Astrocyte (in vitro differentiated cells and primary cell): ENCODE data around the gene PDE9A.

Source experiments
- EZH2 ChIP-seq: IDR thresholded peaks from 2 replicates; pipeline ENCODE4 v1.6.1; 2012; ENCODE audit warnings: mild to moderate bottlenecking, low read length, inconsistent platforms; ENCODE audit not compliant: insufficient read depth
- TF ChIP-seq, protein P1 (sequence below): IDR thresholded peaks from 2 replicates; pipeline ENCODE4 v1.5.1; 2011; ENCODE audit warnings: low read depth, mild to moderate bottlenecking, inconsistent platforms, low read length, moderate library complexity; ENCODE audit not compliant: insufficient read depth

DNA sequence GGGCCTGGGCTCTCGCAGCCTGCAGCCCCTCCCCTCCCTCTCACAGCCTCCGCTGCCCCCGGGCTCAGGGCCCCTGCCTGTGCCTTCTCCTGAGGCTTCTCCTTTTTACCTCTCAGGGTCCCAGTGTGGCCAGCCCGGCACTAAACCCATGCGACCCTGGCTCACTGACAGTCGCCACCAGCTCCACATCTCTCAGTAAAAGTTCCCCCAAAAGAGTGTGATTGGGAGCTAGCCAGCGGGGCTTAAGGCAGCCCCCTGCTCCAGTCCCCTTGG lies 26.6 kb downstream of the PDE9A start:
- TF ChIP-seq, protein P1, sequence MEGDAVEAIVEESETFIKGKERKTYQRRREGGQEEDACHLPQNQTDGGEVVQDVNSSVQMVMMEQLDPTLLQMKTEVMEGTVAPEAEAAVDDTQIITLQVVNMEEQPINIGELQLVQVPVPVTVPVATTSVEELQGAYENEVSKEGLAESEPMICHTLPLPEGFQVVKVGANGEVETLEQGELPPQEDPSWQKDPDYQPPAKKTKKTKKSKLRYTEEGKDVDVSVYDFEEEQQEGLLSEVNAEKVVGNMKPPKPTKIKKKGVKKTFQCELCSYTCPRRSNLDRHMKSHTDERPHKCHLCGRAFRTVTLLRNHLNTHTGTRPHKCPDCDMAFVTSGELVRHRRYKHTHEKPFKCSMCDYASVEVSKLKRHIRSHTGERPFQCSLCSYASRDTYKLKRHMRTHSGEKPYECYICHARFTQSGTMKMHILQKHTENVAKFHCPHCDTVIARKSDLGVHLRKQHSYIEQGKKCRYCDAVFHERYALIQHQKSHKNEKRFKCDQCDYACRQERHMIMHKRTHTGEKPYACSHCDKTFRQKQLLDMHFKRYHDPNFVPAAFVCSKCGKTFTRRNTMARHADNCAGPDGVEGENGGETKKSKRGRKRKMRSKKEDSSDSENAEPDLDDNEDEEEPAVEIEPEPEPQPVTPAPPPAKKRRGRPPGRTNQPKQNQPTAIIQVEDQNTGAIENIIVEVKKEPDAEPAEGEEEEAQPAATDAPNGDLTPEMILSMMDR = no peak
- no peak for TF ChIP-seq EZH2
